K562 (cell line): ENCODE data around the gene GATB. TPM values are rescaled to one million over a fixed set of nuclear protein-coding genes. Genes with fewer than 3 reads are reported as not detected.

Experiments
- ATAC-seq: fragments of 200-7000 bp; cut with Tn5 transposase; 3 replicates; pipeline ENCODE4 v1.9.1; 2020; ENCODE audit warnings: moderate library complexity
- BruUV-seq: library from RNA; stranded (reverse); fragments of 400-500 nt; replicated peaks from 2 replicates; lab custom pipeline; 2021; lab: Mats Ljungman, UMichigan
- CTCF ChIA-PET: fragments of 300-600 bp; formaldehyde crosslinking; extraction: SDS; loops from one replicate; lab custom pipeline; 2021; ENCODE audit warnings: low intra/inter-chr PET ratio; lab: Yijun Ruan, JAX
- POLR2A ChIA-PET: fragments of 300-600, 350-650 bp; sonication (Branson Sonifier 250); formaldehyde crosslinking; extraction: SDS; loops from one replicate; lab custom pipeline; 2021; ENCODE audit warnings: antibody characterized with exemption, inconsistent platforms; lab: Yijun Ruan, JAX
- DNase-seq, 4 experiments: peaks; one replicate each; pipeline versions ENCODE4 v3.0.0 to v3.0.0-alpha.2; 2011 to 2018; ENCODE audit warnings: low spot score in 3 of 4, mixed read lengths in 3 of 4; ENCODE audit errors: extremely low read depth in 1 of 4
- FAIRE-seq: peaks from 2 replicates; lab custom pipeline; 2011; peaks lifted over from hg19 to GRCh38; lab: Jason Lieb, UNC
- H2AFZ ChIP-seq: 2 replicates; pipeline ENCODE4 v1.6.0; 2011; ENCODE audit warnings: low read depth, low read length, control low read depth, inconsistent platforms
- H3K27ac ChIP-seq: fragments of 200-600 bp; 3 replicates; pipeline ENCODE4 v1.8.0; 2011; ENCODE audit warnings: low read depth, mild to moderate bottlenecking, control low read depth, inconsistent platforms, low read length, moderate library complexity, mixed read lengths; ENCODE audit errors: extremely low read depth
- H3K27me3 ChIP-seq, 2 experiments: fragments of 300-600 bp in 1 of 2; 2 replicates in 1 of 2; 3 replicates in 1 of 2; pipeline versions ENCODE4 v1.6.0 to v1.8.0; 2011; ENCODE audit warnings: inconsistent platforms in 2 of 2, low read length in 2 of 2, mild to moderate bottlenecking in 1 of 2, mixed read lengths in 1 of 2, moderate library complexity in 1 of 2; ENCODE audit not compliant: control insufficient read depth in 2 of 2, insufficient read depth in 2 of 2
- H3K36me3 ChIP-seq: fragments of 300-600 bp; 3 replicates; pipeline ENCODE4 v1.8.0; 2011; ENCODE audit warnings: mild to moderate bottlenecking, low read length, inconsistent platforms; ENCODE audit not compliant: control insufficient read depth, insufficient read depth
- H3K4me1 ChIP-seq, 2 experiments: fragments of 200-600 bp in 1 of 2; replicated peaks in 1 of 2; 2 replicates in 1 of 2; 3 replicates in 1 of 2; pipeline versions ENCODE4 v1.5.1 to v1.8.0; 2011; ENCODE audit warnings: inconsistent platforms in 2 of 2, low read length in 2 of 2, mild to moderate bottlenecking in 1 of 2, mixed read lengths in 1 of 2, moderate library complexity in 1 of 2; ENCODE audit not compliant: control insufficient read depth in 2 of 2, insufficient read depth in 2 of 2
- H3K4me2 ChIP-seq: 2 replicates; pipeline ENCODE4 v1.6.1; 2011; ENCODE audit warnings: low read length, control low read depth, inconsistent platforms, mixed read lengths; ENCODE audit not compliant: insufficient read depth
- H3K4me3 ChIP-seq: fragments of 200-600 bp; sonication (generic), shearing (Covaris generic); 2 replicates; pipeline ENCODE4 v1.5.1; 2016; ENCODE audit warnings: control low read depth, inconsistent platforms
- H3K79me2 ChIP-seq: fragments of 200-600 bp; 3 replicates; pipeline ENCODE4 v1.8.0; 2011; ENCODE audit warnings: low read length, inconsistent platforms; ENCODE audit not compliant: control insufficient read depth, insufficient read depth
- H3K9ac ChIP-seq, 2 experiments: 2 replicates each; pipeline versions ENCODE4 v1.6.0 to v1.6.1; 2011; ENCODE audit warnings: low read depth in 2 of 2, low read length in 2 of 2, control low read depth in 1 of 2, inconsistent platforms in 1 of 2, mild to moderate bottlenecking in 1 of 2, mixed read lengths in 1 of 2; ENCODE audit not compliant: insufficient read depth in 1 of 2
- H3K9me1 ChIP-seq: one replicate; pipeline ENCODE4 v1.6.0; 2011; ENCODE audit warnings: inconsistent platforms, mild to moderate bottlenecking, low read length, moderate library complexity; ENCODE audit not compliant: control insufficient read depth, insufficient read depth
- H3K9me3 ChIP-seq: replicated peaks from 2 replicates; pipeline ENCODE4 v1.5.1; 2011; ENCODE audit warnings: low read depth, low read length, inconsistent platforms; ENCODE audit not compliant: control insufficient read depth, insufficient read depth
- H4K20me1 ChIP-seq: replicated peaks from 2 replicates; pipeline ENCODE4 v1.6.1; 2011; ENCODE audit warnings: low read length, inconsistent platforms, mixed read lengths; ENCODE audit not compliant: control insufficient read depth, insufficient read depth
- FOS ChIP-seq: IDR thresholded peaks from 3 replicates; pipeline ENCODE4 v1.6.1; 2011; ENCODE audit not compliant: insufficient read length; ENCODE audit errors: extremely low read depth
- ILK ChIP-seq: fragments of 450-650 bp; IDR thresholded peaks from 2 replicates; pipeline ENCODE4 v1.6.1; 2016; ENCODE audit warnings: missing genetic modification characterization, low read depth, mild to moderate bottlenecking, missing compliant biosample characterization, moderate library complexity, borderline replicate concordance
- NFE2 ChIP-seq: IDR thresholded peaks from 2 replicates; pipeline ENCODE4 v1.6.1; 2014; ENCODE audit warnings: antibody characterized with exemption, low read depth
- POLR2AphosphoS2 ChIP-seq: IDR thresholded peaks from 2 replicates; pipeline ENCODE4 v1.6.1; 2012; ENCODE audit warnings: low read length, improper control_type of control experiment
- TAF7 ChIP-seq: fragments of 450-650 bp; IDR thresholded peaks from 2 replicates; pipeline ENCODE4 v1.6.1; 2016; ENCODE audit warnings: missing genetic modification characterization, missing compliant biosample characterization
- ZBTB1 ChIP-seq: sonication (generic); formaldehyde crosslinking; IDR thresholded peaks from 2 replicates; pipeline ENCODE4 v1.8.1; 2023; ENCODE audit warnings: missing genetic modification reagents, low read depth, mild to moderate bottlenecking, borderline replicate concordance
- ZNF239 ChIP-seq: fragments of 250-450 bp; sonication (Bioruptor Pico); IDR thresholded peaks from 2 replicates; pipeline ENCODE4 v1.4.0; 2020; ENCODE audit warnings: mild to moderate bottlenecking
- WGBS: fragments of 100-300 bp; shearing (Covaris generic); methylation state at CpG from one replicate; pipeline ENCODE4 v1.1.6; 2016; ENCODE audit warnings: low coverage, mixed read lengths; ENCODE audit not compliant: insufficient coverage; ENCODE audit errors: missing lambda C conversion rate; 5-methylcytosine and 5-hydroxymethylcytosine counted together
- in situ Hi-C: fragments of 300-500 bp; cut with MboI; formaldehyde crosslinking; loops from 4 replicates; pipeline ENCODE4 v1.15.0; 2018; ENCODE audit warnings: inconsistent platforms, mixed read lengths
- intact Hi-C: fragments of 100-400 bp; cut with micrococcal nuclease; formaldehyde crosslinking; loops from 2 replicates; pipeline ENCODE4 v1.14.2; 2022
- polyA plus RNA-seq, 8 experiments: library from polyadenylated mRNA; depleted of rRNA in 4 of 8; stranded (reverse) in 5 of 8; unstranded in 3 of 8; fragments of >200 nt; fragmentation: Nextera tagmentation in 2 of 8; fragmentation: Illumina TruSeq in 1 of 8; extraction: Ambion mirVana in 2 of 8; extraction: Trizol in 1 of 8; gene quantifications; 2 replicates each; pipeline versions ENCODE4 v1.2.1 to v1.2.3, GENCODE V29; 2011 to 2014; ENCODE audit warnings: inconsistent platforms in 1 of 8, missing spikeins in 1 of 8
- total RNA-seq, 7 experiments: library from RNA; depleted of rRNA in 6 of 7; stranded (reverse); fragments of >200 nt in 6 of 7; fragmentation: Illumina TruSeq in 2 of 7; extraction: Trizol in 2 of 7; gene quantifications; 2 replicates each; pipeline versions ENCODE4 v1.2.1 to v1.2.3, GENCODE V29; 2011 to 2021; ENCODE audit warnings: low replicate concordance in 1 of 7
- TF ChIP-seq, protein P1 (sequence below): fragments of 450-650 bp; IDR thresholded peaks from 2 replicates; pipeline ENCODE4 v1.6.1; 2016; ENCODE audit warnings: antibody characterized with exemption

GATB gene
- total and polyA plus RNA-seq, 9 of the 15 experiments (the other 6 are each of a cell fraction or from before 2014, with no cell fraction given): 15.3 to 31.8 (median 26.2) TPM

GRCh38 chr4:151640381-151640780 lies 120.4 kb downstream of the GATB start:
- Histone ChIP-seq H3K79me2 (no peaks in the 10 kb centered on the region), H3K27me3 (peaks cover 0 to 4% of the 10 kb centered on the region in 2 experiments; a peak in 1 of 5 replicates), H3K4me3 (no peak overlapping the region), H2AFZ (no peak overlapping the region), H3K9ac (no peak overlapping the region), H3K9me3 (no peaks in the 10 kb centered on the region), H3K27ac (no peak overlapping the region), H3K9me1 (no peaks in the 10 kb centered on the region), H3K4me2 (no peak overlapping the region), H4K20me1 (no peaks in the 10 kb centered on the region), H3K4me1 (no peaks in the 10 kb centered on the region), H3K36me3 (no peaks in the 10 kb centered on the region)
- ChIA-PET POLR2A (interaction anchor here (1.9 kb wide), 1 partner anchor 11 kb away, joined by 5 read pairs; no protein-coding TSS in a partner anchor), CTCF (no interaction called here)
- FAIRE-seq (no peak), DNase-seq (no peak), ATAC-seq (no peak)
- intact Hi-C loops: loop anchor here (10.0 kb wide), 4 partner anchors 164 to 754 kb away; no protein-coding TSS in a partner anchor
- no TSS peak for BruUV-seq
- 0% methylated on average over 1 of the region's 1 CpG for WGBS
- in situ Hi-C loops: no loop called here
- TF ChIP-seq POLR2AphosphoS2: no peak
- TF ChIP-seq NFE2: no peak
- no peak for TF ChIP-seq ILK (tag)
- TF ChIP-seq ZNF239: no peak
- no peak for TF ChIP-seq ZBTB1 (CRISPR knock-in tag)
- TF ChIP-seq TAF7 (tag): no peak
- TF ChIP-seq, protein P1, sequence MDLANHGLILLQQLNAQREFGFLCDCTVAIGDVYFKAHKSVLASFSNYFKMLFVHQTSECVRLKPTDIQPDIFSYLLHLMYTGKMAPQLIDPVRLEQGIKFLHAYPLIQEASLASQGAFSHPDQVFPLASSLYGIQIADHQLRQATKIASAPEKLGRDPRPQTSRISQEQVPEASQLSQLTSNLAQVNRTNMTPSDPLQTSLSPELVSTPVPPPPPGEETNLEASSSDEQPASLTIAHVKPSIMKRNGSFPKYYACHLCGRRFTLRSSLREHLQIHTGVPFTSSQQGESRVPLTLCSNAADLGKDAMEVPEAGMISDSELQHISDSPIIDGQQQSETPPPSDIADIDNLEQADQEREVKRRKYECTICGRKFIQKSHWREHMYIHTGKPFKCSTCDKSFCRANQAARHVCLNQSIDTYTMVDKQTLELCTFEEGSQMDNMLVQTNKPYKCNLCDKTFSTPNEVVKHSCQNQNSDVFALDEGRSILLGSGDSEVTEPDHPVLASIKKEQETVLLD: no peak
- TF ChIP-seq FOS: no peak
